HEK293 (cell line): ENCODE results near the gene TRIM69.

Experiments
- CTCF ChIA-PET: fragments of 350-600 bp; formaldehyde crosslinking; extraction: SDS; loops from one replicate; lab custom pipeline; 2021; ENCODE audit warnings: antibody characterized with exemption; lab: Yijun Ruan, JAX
- POLR2A ChIA-PET: fragments of 300-600 bp; formaldehyde crosslinking; extraction: SDS; loops from one replicate; lab custom pipeline; 2020; ENCODE audit warnings: antibody characterized with exemption, inconsistent platforms; lab: Yijun Ruan, JAX
- H3K27ac ChIP-seq: fragments of 200-500 bp; sonication (Bioruptor generic); 2 replicates; pipeline ENCODE4 v1.5.1; 2014; ENCODE audit warnings: low read depth, low read length, control low read depth, inconsistent platforms; ENCODE audit errors: extremely low read depth
- H3K36me3 ChIP-seq, 2 experiments: fragments of 200-500 bp in 1 of 2; sonication (Bioruptor generic) in 1 of 2; 1 replicate in 1 of 2; 2 replicates in 1 of 2; pipeline ENCODE4 v1.5.1; 2014 to 2017; ENCODE audit warnings: inconsistent platforms in 2 of 2, low read length in 2 of 2; ENCODE audit not compliant: control insufficient read depth in 2 of 2, insufficient read depth in 1 of 2
- H3K4me1 ChIP-seq: fragments of 200-500 bp; sonication (Bioruptor generic); 2 replicates; pipeline ENCODE4 v1.5.1; 2014; ENCODE audit warnings: mild to moderate bottlenecking, low read length, inconsistent platforms; ENCODE audit not compliant: control insufficient read depth, insufficient read depth
- H3K4me3 ChIP-seq: 2 replicates; pipeline ENCODE4 v1.5.1; 2011; ENCODE audit warnings: low read depth, mild to moderate bottlenecking, control low read depth, low read length, moderate library complexity
- H3K9me3 ChIP-seq: fragments of 200-500 bp; sonication (Bioruptor generic); 2 replicates; pipeline ENCODE4 v1.5.1; 2014; ENCODE audit warnings: low read depth, low read length, inconsistent platforms; ENCODE audit not compliant: control insufficient read depth, insufficient read depth
- KLF8 ChIP-seq: fragments of 450-650 bp; formaldehyde crosslinking; IDR thresholded peaks from 2 replicates; pipeline ENCODE4 v1.5.1; 2016; ENCODE audit warnings: missing biosample characterization, missing genetic modification characterization
- MEIS1 ChIP-seq: sonication (generic); formaldehyde crosslinking; IDR thresholded peaks from 2 replicates; pipeline ENCODE4 v1.8.1; 2022; ENCODE audit warnings: missing genetic modification reagents, mild to moderate bottlenecking, borderline replicate concordance
- MYNN ChIP-seq: fragments of 450-650 bp; formaldehyde crosslinking; IDR thresholded peaks from 2 replicates; pipeline ENCODE4 v1.5.1; 2016; ENCODE audit warnings: missing biosample characterization, missing genetic modification characterization, borderline replicate concordance
- ZBTB17 ChIP-seq: fragments of 450-650 bp; formaldehyde crosslinking; IDR thresholded peaks from 2 replicates; pipeline ENCODE4 v1.5.1; 2016; ENCODE audit warnings: missing biosample characterization, missing genetic modification characterization
- ZBTB21 ChIP-seq: fragments of 450-650 bp; formaldehyde crosslinking; IDR thresholded peaks from 2 replicates; pipeline ENCODE4 v1.5.1; 2017; ENCODE audit warnings: missing biosample characterization, missing genetic modification characterization
- ZNF140 ChIP-seq: fragments of 450-650 bp; formaldehyde crosslinking; IDR thresholded peaks from 2 replicates; pipeline ENCODE4 v1.5.1; 2016; ENCODE audit warnings: missing biosample characterization, missing genetic modification characterization
- ZNF18 ChIP-seq: fragments of 450-650 bp; formaldehyde crosslinking; IDR thresholded peaks from 2 replicates; pipeline ENCODE4 v1.5.1; 2016; ENCODE audit warnings: missing biosample characterization, missing genetic modification characterization
- ZNF221 ChIP-seq: fragments of 450-650 bp; formaldehyde crosslinking; IDR thresholded peaks from 2 replicates; pipeline ENCODE4 v1.5.1; 2017; ENCODE audit warnings: missing biosample characterization, missing genetic modification characterization, borderline replicate concordance
- ZNF24 ChIP-seq: fragments of 450-650 bp; formaldehyde crosslinking; IDR thresholded peaks from 2 replicates; pipeline ENCODE4 v1.5.1; 2016; ENCODE audit warnings: missing biosample characterization, missing genetic modification characterization
- ZNF280C ChIP-seq: fragments of 450-650 bp; formaldehyde crosslinking; IDR thresholded peaks from 2 replicates; pipeline ENCODE4 v1.5.1; 2016; ENCODE audit warnings: missing biosample characterization, missing genetic modification characterization
- ZNF341 ChIP-seq: fragments of 450-650 bp; formaldehyde crosslinking; IDR thresholded peaks from 2 replicates; pipeline ENCODE4; 2016; ENCODE audit warnings: low read depth, missing biosample characterization, missing genetic modification characterization
- ZNF366 ChIP-seq: fragments of 450-650 bp; formaldehyde crosslinking; conservative IDR thresholded peaks from 2 replicates; pipeline ENCODE4 v1.5.1; 2016; ENCODE audit warnings: missing biosample characterization, missing genetic modification characterization
- ZNF544 ChIP-seq: fragments of 450-650 bp; formaldehyde crosslinking; IDR thresholded peaks from 2 replicates; pipeline ENCODE4 v1.5.0; 2017; ENCODE audit warnings: missing biosample characterization, missing genetic modification characterization
- ZNF548 ChIP-seq: fragments of 450-650 bp; formaldehyde crosslinking; IDR thresholded peaks from 2 replicates; pipeline ENCODE4 v1.5.1; 2016; ENCODE audit warnings: missing biosample characterization, missing genetic modification characterization
- ZNF629 ChIP-seq: fragments of 450-650 bp; formaldehyde crosslinking; IDR thresholded peaks from 2 replicates; pipeline ENCODE4 v1.5.1; 2017; ENCODE audit warnings: missing biosample characterization, missing genetic modification characterization
- ZNF658 ChIP-seq: fragments of 450-650 bp; formaldehyde crosslinking; IDR thresholded peaks from 2 replicates; pipeline ENCODE4; 2016; ENCODE audit warnings: missing biosample characterization, missing genetic modification characterization
- ZNF664 ChIP-seq: fragments of 450-650 bp; formaldehyde crosslinking; IDR thresholded peaks from 2 replicates; pipeline ENCODE4 v1.5.1; 2016; ENCODE audit warnings: missing biosample characterization, missing genetic modification characterization
- ZNF785 ChIP-seq: fragments of 450-650 bp; formaldehyde crosslinking; IDR thresholded peaks from 2 replicates; pipeline ENCODE4 v1.5.1; 2016; ENCODE audit warnings: missing biosample characterization, missing genetic modification characterization
- ZNF830 ChIP-seq: fragments of 450-650 bp; IDR thresholded peaks from 2 replicates; pipeline ENCODE4 v1.5.0; 2018; ENCODE audit warnings: missing biosample characterization, missing genetic modification characterization, low read depth, mild to moderate bottlenecking, moderate library complexity
- TF ChIP-seq, protein P1 (sequence below): fragments of 450-650 bp; formaldehyde crosslinking; IDR thresholded peaks from 2 replicates; pipeline ENCODE4 v1.5.1; 2016; ENCODE audit warnings: missing biosample characterization, missing genetic modification characterization
- TF ChIP-seq, protein P2 (sequence below): fragments of 450-650 bp; formaldehyde crosslinking; IDR thresholded peaks from 2 replicates; pipeline ENCODE4 v1.5.1; 2016; ENCODE audit warnings: missing biosample characterization, missing genetic modification characterization

Gene TRIM69

DNA sequence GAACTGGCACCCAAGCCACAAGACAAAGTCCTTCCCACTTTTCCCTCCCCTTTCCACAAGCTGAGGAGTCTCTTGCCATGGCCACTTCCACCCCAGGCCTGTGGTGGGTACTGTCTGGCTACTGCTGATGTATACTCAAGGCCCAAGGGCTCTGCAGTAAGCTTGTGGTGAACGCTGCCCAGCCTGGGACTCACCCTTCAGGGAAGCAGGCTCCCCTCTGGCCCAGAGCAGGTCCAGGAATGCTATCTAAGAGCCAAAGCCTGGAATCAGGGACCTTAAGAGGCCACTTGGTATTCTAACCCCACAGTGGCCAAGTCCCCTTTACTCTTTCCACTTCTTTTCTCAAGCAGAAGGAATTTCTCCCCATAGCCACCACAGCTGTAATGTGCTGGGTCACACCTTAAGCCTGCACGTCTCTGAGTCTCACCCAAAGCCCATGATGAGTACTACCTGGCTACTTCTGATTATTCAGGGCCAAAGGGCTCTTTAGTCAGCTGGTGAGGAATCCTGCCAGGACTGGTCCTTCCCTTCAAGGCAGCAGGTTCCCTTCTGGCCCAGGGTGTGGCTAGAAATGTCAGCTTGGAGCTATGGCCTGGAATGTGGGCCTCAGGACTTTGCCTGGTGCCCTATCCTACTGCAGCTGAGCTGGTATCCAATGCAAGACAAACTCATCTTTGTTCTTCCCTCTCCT, 29.2 kb upstream of the TRIM69 start (continued):
- TF ChIP-seq ZNF366 (tag by site-specific recombination), result no peak
- TF ChIP-seq ZNF629 (tag by site-specific recombination), result no peak
- TF ChIP-seq ZNF280C (tag by site-specific recombination), result no peak
- no peak for TF ChIP-seq ZNF658
- TF ChIP-seq ZNF18 (tag by site-specific recombination), result no peak
- TF ChIP-seq ZNF830 (tag by site-specific recombination), result no peak
- no peak for TF ChIP-seq ZNF544 (tag by site-specific recombination)
- no peak for TF ChIP-seq ZNF221 (tag by site-specific recombination)
- TF ChIP-seq MEIS1 (CRISPR knock-in tag), result no peak
- no peak for TF ChIP-seq ZNF140 (tag by site-specific recombination)
- TF ChIP-seq ZNF785 (tag by site-specific recombination), result no peak
- TF ChIP-seq KLF8 (tag by site-specific recombination), result no peak
- TF ChIP-seq ZBTB17, result no peak

DNA sequence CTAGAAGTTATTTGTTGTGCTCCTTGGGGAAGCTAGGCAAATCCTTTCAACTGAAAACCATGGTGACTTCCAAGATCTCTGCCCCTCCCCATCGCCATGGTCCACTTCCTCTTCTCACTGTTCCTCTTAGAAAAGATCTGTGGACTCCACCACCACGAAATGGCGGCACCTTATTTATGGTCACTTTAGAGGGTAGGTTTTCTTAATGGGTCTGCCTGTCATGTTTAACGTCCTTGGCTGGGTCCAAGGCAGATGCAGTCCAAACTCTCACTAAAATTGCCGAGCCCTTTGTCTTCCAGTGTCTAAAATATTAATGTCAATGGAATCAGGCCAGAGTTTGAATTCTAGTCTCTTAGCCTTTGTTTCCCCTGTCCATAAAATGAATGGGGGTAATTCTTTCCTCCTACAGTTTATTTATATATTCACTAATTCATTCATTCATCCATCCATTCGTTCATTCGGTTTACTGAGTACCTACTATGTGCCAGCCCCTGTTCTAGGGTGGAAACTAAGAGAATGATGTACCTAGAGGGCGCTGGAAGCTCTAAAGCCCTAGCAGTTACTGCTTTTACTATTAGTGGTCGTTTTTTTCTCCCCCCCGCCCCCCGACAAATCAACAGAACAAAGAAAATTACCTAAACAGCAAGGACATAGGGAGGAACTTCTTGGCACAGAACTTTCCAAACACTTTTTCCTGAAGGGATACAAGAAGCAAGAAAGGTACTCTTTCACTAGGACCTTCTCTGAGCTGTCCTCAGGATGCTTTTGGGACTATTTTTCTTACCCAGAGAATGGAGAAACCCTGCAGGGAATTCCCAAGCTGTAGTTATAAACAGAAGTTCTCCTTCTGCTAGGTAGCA, 25.9 kb upstream of the TRIM69 start:
- Histone ChIP-seq H3K27ac (peak overlapping the region; percentile 25; the same call in 1 of the 2 replicates), H3K9me3 (no peaks in the 10 kb centered on the region), H3K36me3 (peaks cover 0 to 9% of the 10 kb centered on the region in 2 experiments; a peak in 1 of 3 replicates), H3K4me1 (no peaks in the 10 kb centered on the region), H3K4me3 (peak overlapping the region; percentile 67)
- POLR2A ChIA-PET, result interaction anchor here (0.7 to 3.7 kb wide), 8 partner anchors 9 to 421 kb away, joined by 3 to 37 read pairs (median 16); partner anchors contain the start of genes SPG11 and TRIM69
- TF ChIP-seq MYNN (tag by site-specific recombination) (no peak), ZNF548 (tag by site-specific recombination) (no peak), ZNF341 (tag by site-specific recombination) (peak; percentile 64), ZNF664 (tag by site-specific recombination) (peak; percentile 90), ZBTB21 (tag by site-specific recombination) (0 out of 2 replicates have a peak, but pooled peaks have one; percentile 8), ZNF24 (peak; percentile 90)
- TF ChIP-seq, protein P1, sequence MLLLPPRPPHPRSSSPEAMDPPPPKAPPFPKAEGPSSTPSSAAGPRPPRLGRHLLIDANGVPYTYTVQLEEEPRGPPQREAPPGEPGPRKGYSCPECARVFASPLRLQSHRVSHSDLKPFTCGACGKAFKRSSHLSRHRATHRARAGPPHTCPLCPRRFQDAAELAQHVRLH (tag by site-specific recombination), result 0 out of 2 replicates have a peak, but pooled peaks have one; percentile 22
- TF ChIP-seq, protein P2, sequence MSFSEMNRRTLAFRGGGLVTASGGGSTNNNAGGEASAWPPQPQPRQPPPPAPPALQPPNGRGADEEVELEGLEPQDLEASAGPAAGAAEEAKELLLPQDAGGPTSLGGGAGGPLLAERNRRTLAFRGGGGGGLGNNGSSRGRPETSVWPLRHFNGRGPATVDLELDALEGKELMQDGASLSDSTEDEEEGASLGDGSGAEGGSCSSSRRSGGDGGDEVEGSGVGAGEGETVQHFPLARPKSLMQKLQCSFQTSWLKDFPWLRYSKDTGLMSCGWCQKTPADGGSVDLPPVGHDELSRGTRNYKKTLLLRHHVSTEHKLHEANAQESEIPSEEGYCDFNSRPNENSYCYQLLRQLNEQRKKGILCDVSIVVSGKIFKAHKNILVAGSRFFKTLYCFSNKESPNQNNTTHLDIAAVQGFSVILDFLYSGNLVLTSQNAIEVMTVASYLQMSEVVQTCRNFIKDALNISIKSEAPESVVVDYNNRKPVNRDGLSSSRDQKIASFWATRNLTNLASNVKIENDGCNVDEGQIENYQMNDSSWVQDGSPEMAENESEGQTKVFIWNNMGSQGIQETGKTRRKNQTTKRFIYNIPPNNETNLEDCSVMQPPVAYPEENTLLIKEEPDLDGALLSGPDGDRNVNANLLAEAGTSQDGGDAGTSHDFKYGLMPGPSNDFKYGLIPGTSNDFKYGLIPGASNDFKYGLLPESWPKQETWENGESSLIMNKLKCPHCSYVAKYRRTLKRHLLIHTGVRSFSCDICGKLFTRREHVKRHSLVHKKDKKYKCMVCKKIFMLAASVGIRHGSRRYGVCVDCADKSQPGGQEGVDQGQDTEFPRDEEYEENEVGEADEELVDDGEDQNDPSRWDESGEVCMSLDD, result no peak
- CTCF ChIA-PET, result interaction anchor here (0.6 to 2.8 kb wide), 6 partner anchors 25 to 737 kb away, joined by 3 to 13 read pairs (median 6); partner anchors contain the start of genes SPG11 and TRIM69
